ENCODE data around the gene CEACAM3.

GRCh38 chr19:41787055-41787454, 9.3 kb upstream of the CEACAM3 start:
- no peak for TF ChIP-seq CTCF (IDR thresholded peaks at IDR 0.05)
- TF ChIP-seq POLR2A (IDR thresholded peaks at IDR 0.05), result no peak

Data from esophagus squamous epithelium (tissue), 4 donors.